Activated gamma-delta T cell (primary cell): ENCODE results near the gene SH3RF3.

Experiments used
- DNase-seq: peaks from one replicate; lab custom pipeline; 2025; lab: John Stamatoyannopoulos, UW

Gene SH3RF3

DNA sequence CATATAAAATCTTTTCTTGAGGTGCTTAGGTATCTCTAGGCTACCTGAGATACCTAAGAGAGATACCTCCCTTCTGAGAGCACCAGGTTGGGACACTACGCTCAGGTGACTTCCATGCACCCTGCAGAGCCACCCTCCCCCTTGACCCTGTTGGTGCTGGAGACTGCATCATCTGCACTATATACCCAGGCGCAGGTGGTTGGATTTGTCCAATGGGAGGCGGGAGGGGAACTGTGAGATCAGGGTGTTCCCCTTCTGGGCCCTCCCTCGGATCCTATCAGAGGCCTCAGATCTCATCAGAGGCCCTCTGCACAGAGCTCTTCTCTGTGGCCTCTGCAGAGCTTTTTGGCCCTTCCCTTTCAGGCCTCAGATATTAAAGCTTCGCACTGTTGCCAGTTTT, 158.4 kb downstream of the SH3RF3 start:
- DNase-seq: no peak

DNA sequence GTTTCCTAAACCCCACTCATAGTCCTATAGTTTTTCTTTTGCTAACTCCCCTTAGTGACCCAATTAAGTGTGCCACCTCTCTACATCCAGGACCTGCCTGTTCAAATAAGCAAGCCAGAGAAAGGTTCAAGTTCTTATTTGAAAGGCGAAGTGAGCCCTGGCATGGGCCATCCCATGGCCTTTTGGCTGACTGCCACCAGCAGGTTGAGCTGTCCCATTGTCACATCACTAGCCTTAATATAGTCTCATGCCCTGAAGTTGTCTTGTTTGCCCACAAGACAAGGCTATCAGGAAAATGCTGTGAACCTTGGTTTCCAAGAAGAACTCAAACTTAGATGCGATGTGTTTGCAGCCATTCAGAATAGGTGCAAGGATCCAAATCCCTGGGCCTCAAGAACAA, 158.8 kb downstream of the SH3RF3 start:
- DNase-seq: no peak

DNA sequence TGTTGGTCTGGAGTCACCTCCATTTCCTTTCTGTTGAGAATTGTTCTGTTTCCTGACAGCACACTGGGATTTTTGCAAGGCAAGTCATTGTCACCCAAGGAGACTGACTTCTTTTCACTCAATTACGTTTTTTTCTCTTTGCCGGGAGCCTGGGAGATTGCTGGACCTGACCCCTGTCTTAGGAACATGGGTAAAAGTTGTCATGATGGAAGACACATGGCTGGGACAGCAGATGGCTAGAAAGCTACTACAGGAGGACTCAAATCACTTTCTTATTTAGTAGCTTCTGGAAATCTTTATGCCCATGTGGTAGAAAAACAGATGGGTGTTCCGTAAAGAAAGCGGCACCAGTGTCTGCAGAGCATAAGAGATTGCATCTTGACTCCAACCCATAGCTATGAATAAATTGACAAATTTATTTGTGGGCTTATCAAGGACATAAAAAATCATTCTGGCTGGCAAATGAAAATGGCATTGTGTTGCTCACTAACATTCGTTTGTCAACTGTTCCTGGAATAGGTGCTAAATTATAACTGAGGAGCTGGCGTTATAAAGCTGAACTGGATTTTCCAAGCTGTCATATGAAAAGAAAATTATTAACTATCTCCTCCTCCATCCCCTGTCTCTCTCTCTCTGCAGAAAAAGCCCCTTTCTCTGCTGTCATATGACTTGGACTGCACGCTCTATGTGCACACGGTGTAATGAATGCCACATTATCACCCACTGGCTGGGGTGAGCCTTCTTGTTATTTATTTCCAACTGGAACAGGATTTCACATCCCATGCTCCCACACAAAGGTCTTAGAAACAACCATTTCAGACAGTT, 159.8 kb downstream of the SH3RF3 start:
- DNase-seq: no peak

GRCh38 chr2:109289504-109290222, 160.7 kb downstream of the SH3RF3 start:
- DNase-seq: no peak

GRCh38 chr2:109290887-109291643, 162.1 kb downstream of the SH3RF3 start:
- DNase-seq: no peak

GRCh38 chr2:109292386-109292785, 163.4 kb downstream of the SH3RF3 start:
- no peak for DNase-seq

- no peak for DNase-seq
Measured at GRCh38 chr2:109293663-109294062, 164.7 kb downstream of the SH3RF3 start.

GRCh38 chr2:109294523-109294922, 165.5 kb downstream of the SH3RF3 start:
- DNase-seq: no peak

GRCh38 chr2:109295070-109295780, 166.2 kb downstream of the SH3RF3 start:
- DNase-seq: no peak

DNA sequence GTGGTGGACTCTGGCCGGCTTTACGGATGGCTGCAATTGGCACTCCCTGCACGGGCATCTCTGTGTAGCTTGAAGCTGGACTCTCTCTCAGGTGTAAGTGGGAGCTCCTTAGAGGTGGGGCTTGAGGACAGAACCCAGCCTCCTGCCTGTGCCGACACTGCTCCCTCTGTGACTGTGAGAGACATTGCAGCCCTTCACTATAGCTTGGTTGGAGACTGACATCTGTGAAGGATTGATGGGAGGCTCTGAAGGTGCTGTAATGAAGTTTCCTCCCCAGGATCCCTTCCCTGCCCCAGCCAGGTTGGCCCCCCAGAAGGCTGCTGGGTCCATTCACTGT, 166.7 kb downstream of the SH3RF3 start:
- no peak for DNase-seq

DNA sequence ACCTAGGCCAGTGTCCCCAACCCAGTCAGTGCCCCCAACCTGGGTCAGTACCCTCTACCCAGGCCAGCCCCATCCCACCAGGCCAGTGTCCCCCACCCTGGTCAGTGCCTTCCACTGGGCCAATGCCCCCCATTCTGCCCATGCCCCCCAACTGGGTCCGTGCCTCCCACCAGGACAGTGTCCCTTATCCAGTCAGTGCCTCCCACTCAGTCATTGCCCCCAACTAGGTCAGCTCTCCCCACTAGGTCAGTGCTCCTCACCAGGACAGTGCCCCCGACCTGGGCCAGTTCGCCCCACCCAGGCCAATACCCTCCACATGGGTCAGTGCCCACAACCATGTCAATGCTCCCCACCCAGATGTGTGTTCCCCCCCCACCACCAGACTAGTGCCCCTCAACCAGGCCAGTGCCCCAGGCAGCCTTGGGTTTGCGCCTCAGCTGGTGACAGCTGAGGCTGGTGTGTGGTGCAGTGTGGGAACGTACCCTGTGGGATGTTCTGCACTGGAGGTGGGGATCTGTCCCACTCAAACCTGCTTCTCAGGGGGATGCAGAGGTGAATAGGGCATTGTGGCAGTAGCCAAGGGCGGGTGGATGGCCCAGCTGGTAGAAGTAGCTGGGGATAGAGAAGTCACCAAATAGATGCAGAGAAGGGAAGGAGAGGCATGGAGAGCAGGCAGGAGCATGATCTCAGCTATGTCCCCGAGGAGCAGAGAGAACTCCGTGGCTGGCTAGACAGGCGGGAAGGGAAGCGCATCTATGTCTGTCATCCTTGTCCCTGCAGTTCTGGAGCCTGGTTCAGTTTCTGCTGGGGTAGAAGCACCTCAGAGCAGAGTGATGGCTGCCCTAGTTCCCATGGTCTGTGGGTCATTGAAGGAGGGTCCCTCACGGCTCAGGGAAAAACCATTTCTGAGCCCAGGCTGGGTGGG, 168.8 kb downstream of the SH3RF3 start:
- no peak for DNase-seq

GRCh38 chr2:109298851-109299250, 169.8 kb downstream of the SH3RF3 start:
- DNase-seq: no peak

- DNase-seq: no peak
Measured at GRCh38 chr2:109299536-109299935, 170.5 kb downstream of the SH3RF3 start.

DNA sequence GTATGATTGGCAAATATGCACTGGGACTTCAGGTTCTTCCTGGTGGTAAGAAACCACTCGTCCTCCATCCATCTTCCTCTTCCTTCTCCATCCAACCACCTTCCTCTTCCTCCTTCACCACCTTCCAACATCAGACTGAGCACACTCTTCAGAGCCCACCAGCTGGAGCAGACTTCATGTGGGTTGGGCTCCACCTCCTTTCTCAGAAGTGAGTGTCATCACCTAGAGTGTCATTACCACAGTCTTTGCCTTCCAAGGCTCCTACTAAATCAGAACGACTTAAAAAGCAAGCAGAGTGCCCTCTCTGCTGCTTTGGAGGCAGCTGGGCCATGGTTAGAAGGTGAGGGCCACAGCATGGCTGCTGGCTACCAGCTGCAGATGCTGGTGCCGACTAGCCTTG, 171.6 kb downstream of the SH3RF3 start:
- no peak for DNase-seq

- DNase-seq: no peak
Measured at GRCh38 chr2:109301746-109302145, 172.7 kb downstream of the SH3RF3 start.

GRCh38 chr2:109302319-109302718, 173.3 kb downstream of the SH3RF3 start:
- DNase-seq: no peak

DNA sequence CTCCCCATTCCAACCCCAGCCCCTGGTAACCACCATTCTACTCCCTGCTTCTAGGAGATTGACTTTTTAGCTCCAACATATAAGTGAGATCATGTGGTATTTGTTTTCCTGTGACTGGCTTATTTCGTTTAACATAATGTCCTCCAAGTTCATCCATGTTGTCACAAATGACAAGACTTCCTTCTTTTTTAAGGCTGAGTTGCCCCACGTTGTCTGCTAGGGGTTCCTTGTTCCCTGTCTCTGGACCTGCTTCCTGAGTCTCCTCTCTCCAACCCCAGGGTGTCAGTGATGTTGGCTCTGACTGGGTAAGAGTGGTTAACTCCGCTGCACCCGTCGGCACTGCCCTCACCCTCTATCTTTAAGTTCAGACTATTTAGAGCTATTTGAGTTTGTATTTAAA, 175.2 kb downstream of the SH3RF3 start:
- DNase-seq: no peak

- DNase-seq: no peak
Measured at GRCh38 chr2:109304731-109305470, 175.9 kb downstream of the SH3RF3 start.

DNA sequence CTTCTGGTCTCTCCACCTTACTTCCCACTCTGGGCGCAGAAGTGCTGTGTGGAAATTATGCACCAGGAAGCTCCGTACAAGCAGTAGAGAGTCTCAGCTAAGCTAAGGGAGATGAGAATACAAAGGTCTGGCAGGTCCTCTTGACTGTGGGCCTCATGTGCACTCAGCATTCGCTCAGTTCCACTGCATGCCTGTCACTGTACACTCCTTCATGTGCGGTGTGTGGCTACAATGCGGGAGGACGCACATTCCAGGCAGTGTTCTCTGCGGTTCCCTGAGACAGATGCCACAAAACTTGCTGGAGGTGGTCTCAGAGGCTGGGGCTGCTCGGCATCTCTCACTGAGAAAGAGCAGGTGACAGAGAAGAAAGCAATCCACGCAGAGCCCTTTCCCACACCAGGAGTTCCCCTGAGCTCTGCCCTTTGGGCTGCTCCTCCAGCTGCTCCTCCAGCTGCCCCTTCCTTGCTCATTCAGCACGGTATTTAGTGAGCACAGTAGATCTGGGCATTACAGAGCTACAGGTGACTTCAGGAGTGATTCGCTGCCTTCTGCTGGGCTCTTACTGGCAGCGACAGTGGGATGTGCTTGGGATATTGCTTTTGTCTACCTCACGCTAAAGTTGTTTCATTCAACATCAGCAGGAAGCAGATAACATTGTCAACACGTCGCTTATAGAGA, 176.6 kb downstream of the SH3RF3 start:
- no peak for DNase-seq

DNA sequence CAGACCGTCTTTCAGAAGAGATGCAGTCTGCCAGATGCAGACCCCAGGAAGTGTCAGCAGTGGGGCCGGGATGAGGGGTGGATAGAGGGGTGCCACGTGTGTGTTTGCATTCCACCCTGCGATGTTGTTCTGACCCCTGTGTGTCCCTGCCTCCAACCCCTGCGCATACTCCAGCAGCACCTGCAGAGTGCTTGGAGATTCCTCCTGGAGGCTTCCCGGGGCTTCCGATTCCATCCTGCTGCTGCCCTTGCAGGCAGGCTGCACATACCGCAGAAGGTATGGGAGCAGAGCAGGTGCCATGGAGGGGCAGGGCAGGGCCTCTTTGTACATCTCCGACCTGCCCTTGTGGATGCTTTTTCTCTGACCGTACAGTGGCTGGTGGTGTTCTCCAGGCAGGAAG, 177.2 kb downstream of the SH3RF3 start:
- DNase-seq: no peak
